SK-N-SH treated with all-trans-retinoic acid at 6 μM for 48 hours (cell line): ENCODE data around the gene SUSD4.

Experiments
- ARNTL ChIP-seq: fragments of 450-650 bp; formaldehyde crosslinking; IDR thresholded peaks from 2 replicates; pipeline ENCODE4 v1.5.0; 2020; ENCODE audit warnings: low read depth, mild to moderate bottlenecking, moderate library complexity, borderline replicate concordance
- GLIS3 ChIP-seq: fragments of 250-450 bp; sonication (Bioruptor Pico); IDR thresholded peaks from 2 replicates; pipeline ENCODE4 v1.5.0; 2020; ENCODE audit warnings: mild to moderate bottlenecking, moderate library complexity
- ISL1 ChIP-seq: fragments of 250-450 bp; sonication (Bioruptor Pico); IDR thresholded peaks from 2 replicates; pipeline ENCODE4 v2.1.2; 2022; ENCODE audit warnings: mild to moderate bottlenecking, moderate library complexity
- RARB ChIP-seq: fragments of 250-450 bp; sonication (Bioruptor Pico); IDR thresholded peaks from 2 replicates; pipeline ENCODE4 v1.8.0; 2021; ENCODE audit warnings: mild to moderate bottlenecking, moderate library complexity
- SNAI2 ChIP-seq: fragments of 250-450 bp; sonication (Bioruptor Pico); IDR thresholded peaks from 2 replicates; pipeline ENCODE4 v1.5.0; 2020; ENCODE audit warnings: mild to moderate bottlenecking, moderate library complexity
- ZFP3 ChIP-seq: fragments of 250-450 bp; sonication (Bioruptor Pico); IDR thresholded peaks from 2 replicates; pipeline ENCODE4 v1.5.0; 2020; ENCODE audit warnings: mild to moderate bottlenecking, moderate library complexity
- ZFP30 ChIP-seq: fragments of 450-650 bp; formaldehyde crosslinking; IDR thresholded peaks from 2 replicates; pipeline ENCODE4 v1.5.0; 2022; ENCODE audit warnings: mild to moderate bottlenecking, moderate library complexity
- ZNF8 ChIP-seq: fragments of 450-650 bp; formaldehyde crosslinking; IDR thresholded peaks from 2 replicates; pipeline ENCODE4 v1.5.0; 2020; ENCODE audit warnings: mild to moderate bottlenecking, moderate library complexity
- TF ChIP-seq, protein P1 (sequence below): fragments of 250-450 bp; sonication (Bioruptor Pico); IDR thresholded peaks from 2 replicates; pipeline ENCODE4 v1.5.1; 2020; ENCODE audit warnings: low read depth, mild to moderate bottlenecking, moderate library complexity
- TF ChIP-seq, protein P2 (sequence below): fragments of 250-450 bp; sonication (Bioruptor Pico); IDR thresholded peaks from 2 replicates; pipeline ENCODE4 v1.5.1; 2021; ENCODE audit warnings: mild to moderate bottlenecking, moderate library complexity

GRCh38 chr1:223214261-223214807, 149.6 kb downstream of the SUSD4 start:
- TF ChIP-seq RARB: no peak
- TF ChIP-seq ISL1: no peak
- TF ChIP-seq, protein P1, sequence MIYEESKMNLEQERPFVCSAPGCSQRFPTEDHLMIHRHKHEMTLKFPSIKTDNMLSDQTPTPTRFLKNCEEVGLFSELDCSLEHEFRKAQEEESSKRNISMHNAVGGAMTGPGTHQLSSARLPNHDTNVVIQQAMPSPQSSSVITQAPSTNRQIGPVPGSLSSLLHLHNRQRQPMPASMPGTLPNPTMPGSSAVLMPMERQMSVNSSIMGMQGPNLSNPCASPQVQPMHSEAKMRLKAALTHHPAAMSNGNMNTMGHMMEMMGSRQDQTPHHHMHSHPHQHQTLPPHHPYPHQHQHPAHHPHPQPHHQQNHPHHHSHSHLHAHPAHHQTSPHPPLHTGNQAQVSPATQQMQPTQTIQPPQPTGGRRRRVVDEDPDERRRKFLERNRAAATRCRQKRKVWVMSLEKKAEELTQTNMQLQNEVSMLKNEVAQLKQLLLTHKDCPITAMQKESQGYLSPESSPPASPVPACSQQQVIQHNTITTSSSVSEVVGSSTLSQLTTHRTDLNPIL (CRISPR knock-in tag): no peak
- no peak for TF ChIP-seq ZFP3
- no peak for TF ChIP-seq ZFP30
- TF ChIP-seq, protein P2, sequence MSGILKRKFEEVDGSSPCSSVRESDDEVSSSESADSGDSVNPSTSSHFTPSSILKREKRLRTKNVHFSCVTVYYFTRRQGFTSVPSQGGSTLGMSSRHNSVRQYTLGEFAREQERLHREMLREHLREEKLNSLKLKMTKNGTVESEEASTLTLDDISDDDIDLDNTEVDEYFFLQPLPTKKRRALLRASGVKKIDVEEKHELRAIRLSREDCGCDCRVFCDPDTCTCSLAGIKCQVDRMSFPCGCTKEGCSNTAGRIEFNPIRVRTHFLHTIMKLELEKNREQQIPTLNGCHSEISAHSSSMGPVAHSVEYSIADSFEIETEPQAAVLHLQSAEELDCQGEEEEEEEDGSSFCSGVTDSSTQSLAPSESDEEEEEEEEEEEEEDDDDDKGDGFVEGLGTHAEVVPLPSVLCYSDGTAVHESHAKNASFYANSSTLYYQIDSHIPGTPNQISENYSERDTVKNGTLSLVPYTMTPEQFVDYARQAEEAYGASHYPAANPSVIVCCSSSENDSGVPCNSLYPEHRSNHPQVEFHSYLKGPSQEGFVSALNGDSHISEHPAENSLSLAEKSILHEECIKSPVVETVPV (CRISPR knock-in tag): no peak
- no peak for TF ChIP-seq ZNF8 (CRISPR knock-in tag)
- TF ChIP-seq SNAI2 (CRISPR knock-in tag): no peak
- no peak for TF ChIP-seq ARNTL
- no peak for TF ChIP-seq GLIS3 (CRISPR knock-in tag)
